HG03439 (cell line): Measurements from ENCODE around the gene SPRR4.

Source experiments
- ATAC-seq: cut with Tn5 transposase; IDR thresholded peaks from one replicate; pipeline ENCODE4 v1.9.1; 2021; ENCODE audit warnings: mild to moderate bottlenecking, moderate library complexity; ENCODE audit not compliant: unreplicated experiment

SPRR4 gene

DNA sequence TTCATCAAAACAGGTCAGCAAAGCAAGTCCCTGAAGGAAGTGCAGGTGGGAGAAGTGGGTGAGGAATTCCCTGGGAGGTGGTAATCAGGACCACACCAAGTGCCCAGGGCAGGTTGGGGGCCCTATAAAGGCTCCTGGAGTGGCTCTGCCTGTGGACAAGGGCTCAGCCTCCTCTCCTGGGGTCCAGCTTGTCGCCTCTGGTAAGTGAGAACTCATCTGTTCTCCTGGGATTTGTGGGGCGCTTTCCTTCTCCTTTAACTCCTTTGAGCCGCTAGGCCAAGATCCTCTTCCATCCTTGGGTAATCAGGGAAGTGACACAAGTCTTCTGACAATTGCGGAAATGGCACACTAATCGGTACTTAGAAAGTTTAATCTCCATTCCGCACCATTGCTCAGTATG, at the start of gene SPRR4:
Gene SPRR4 (plus strand): TSS at position 154 of the 400 bp plus-strand sequence. CDS start 1,243 bp downstream, outside the sequence.
- ATAC-seq = no peak

DNA sequence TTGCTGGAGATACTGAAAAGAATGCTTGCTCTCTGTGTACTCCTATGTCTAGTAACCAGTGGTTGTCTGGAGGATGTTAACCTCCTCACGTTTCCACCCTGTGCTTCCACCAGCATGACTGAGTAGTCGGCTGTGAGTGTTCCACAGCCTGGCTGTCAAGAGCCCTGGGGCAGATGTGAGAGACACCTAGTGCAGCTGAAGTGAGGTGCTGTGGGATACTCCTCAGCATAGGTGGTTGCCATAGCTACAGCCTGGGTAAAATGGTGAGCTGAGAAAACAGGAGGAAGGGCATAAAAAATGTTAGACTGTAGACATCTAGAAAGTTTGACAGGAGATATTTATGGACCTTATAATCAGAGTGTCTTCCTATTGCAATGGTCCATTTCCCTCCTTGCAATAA, 46.3 kb upstream of the SPRR4 start:
- ATAC-seq = no peak

- ATAC-seq = no peak
Measured at GRCh38 chr1:152926091-152926490, 44.4 kb upstream of the SPRR4 start.

GRCh38 chr1:152928671-152929070, 41.8 kb upstream of the SPRR4 start:
- ATAC-seq = no peak

GRCh38 chr1:152932170-152932811, 38.2 kb upstream of the SPRR4 start:
- ATAC-seq = no peak

DNA sequence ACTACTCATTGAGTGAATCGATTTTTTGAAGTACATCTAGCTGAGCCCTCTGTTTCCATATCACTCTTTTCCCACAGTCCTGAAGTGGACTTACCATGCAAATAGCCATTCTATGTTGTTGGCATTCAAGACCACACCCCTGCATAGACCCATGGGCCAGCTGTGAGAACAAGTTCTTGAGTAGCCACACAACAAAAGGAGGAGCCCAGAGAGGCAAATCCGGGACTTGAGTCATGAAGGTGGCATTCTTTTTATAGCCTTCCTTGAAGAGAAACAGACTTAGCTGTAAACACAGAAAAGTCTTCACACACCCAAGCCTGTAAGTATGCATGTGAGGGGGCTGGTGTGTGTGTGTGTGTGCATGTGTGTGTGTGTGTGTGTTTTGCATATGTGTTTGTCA, 37.3 kb upstream of the SPRR4 start:
- no peak for ATAC-seq

- no peak for ATAC-seq
Measured at GRCh38 chr1:152940614-152941013, 29.8 kb upstream of the SPRR4 start.

GRCh38 chr1:152941037-152941711, 29.3 kb upstream of the SPRR4 start:
- ATAC-seq = no peak

DNA sequence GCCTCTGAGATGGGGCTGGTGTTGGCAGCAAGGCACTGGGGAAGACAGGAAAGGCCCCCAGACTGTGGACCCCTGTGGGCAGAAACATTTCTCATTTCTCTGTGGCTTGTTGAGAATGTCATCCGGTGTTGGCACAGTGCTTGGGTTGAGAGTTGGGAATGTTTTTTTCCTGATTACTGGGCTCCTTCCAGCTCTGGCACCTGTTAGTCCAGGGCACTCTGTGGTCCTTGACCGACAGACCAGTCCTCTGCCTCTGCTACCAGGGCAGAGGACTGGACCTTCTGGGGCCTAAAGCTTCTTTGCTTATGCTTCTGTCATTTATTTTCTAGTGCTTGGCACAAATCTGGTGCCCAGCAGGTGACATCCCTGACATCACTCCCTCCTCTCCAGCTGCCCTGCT, 28.3 kb upstream of the SPRR4 start:
- no peak for ATAC-seq

DNA sequence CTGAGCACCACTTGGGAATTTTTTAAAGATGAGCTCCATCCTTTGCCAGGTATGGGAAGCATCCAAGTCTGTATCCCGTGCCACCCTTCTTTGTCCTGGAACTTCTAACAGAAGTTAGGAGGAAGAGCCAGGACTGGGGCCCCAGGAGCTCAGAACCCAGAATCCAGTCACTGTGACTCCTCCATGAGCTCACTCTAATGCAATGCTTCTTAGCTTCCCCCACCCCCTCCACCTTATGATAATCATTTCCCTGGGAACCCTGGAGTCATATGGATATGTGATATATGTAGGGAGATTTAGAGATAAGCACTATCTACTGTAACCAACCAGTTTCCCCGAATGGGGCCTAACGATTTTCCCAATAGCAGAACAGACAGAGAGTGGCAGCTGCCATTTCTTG, 24.2 kb upstream of the SPRR4 start:
- no peak for ATAC-seq

- no peak for ATAC-seq
Measured at GRCh38 chr1:152946651-152947256, 23.7 kb upstream of the SPRR4 start, which contains the start of gene SPRR5. SPRR5 (plus strand) TSS chr1:152947206; CDS start chr1:152948555, 1,349 bp downstream.

DNA sequence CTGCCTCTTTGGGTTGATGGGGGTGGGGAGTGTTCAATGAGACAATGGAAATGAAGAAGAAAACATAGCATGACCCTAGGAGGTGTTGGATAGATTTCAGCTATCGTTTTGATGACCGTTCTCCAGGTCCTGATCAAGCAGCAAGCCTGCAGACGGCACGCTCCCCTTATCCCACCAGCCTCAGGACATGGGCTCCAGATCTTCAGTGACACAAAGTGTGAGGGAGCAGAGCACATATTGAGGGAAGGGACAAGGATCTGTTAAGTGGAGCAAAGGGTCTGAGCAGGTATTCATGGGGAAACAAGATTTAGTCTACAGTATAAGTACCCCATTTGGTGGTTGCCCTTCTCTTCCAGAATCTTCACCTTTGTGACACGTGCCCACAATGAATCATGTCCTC, 18.7 kb upstream of the SPRR4 start:
- ATAC-seq = no peak

- no peak for ATAC-seq
Measured at GRCh38 chr1:152953761-152954160, 16.7 kb upstream of the SPRR4 start.

DNA sequence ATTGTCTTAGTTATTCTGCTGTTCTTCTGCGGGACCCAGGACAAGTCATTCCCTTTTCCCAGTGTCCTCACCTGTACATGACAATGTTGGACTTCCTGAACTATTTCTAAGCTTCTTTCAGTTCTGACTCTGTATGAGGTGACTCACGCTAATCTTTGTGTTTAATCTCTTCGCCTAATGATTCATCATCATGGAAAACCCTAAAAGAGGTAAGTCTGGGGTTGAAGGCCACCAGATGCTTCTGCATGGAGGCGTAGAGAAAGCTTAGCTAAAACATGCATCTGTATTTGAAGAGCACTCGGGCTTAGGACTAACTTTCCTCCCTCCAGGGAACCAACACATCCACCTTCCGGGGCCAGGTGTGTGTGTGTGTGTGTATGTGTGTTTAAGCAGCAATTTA, 16.0 kb upstream of the SPRR4 start:
- ATAC-seq = no peak

- ATAC-seq = no peak
Measured at GRCh38 chr1:152957561-152957960, 12.9 kb upstream of the SPRR4 start.

DNA sequence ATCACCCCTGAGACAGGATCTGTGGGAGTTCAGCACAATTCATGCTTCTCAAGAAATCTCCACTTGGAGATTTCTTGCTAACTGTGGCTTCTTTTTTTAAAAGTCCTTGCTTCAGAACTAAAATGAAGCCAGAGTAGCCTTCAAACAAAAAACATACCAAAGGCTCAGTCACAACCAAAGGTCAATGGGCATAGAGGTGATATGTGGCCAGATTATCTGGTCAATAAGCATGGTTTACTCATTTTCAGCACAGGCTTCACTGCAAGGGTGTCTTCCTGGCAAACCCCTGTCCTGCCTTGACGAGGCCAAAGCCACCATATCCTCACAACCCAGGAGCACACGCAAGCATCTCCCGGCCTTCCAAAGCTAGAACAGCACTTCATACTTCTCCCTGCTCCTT, 11.2 kb upstream of the SPRR4 start:
- no peak for ATAC-seq

GRCh38 chr1:152959801-152960451, 10.5 kb upstream of the SPRR4 start:
- no peak for ATAC-seq

DNA sequence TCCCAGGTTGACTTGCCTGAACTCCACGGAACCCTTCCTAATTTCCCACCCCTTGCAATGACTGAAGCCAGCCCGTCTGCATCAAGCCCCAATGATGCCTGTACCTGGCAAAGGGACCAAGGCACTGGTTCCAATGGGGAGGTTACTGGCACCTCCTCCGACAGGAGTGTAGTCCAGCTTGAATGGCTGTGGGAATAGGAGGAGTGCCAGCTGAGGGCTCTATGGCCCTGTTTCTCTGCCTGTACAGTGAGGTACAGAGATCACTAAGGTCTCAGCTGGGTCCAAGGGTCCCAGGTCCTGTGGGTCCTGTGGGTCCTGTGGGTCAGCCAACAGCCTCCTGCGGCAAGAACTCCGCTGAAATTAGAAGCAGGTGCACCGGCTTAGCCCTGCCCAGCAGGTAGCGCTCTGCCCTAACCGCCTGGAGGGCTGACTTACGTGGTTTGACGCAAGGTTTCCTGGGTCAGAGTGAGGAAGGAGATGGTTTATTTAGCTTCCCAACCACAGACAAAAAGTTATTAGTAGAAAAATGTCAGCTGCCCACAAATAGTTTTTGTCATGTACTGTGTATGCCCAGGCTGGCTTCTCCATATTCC, 9.9 kb upstream of the SPRR4 start:
- ATAC-seq = no peak

DNA sequence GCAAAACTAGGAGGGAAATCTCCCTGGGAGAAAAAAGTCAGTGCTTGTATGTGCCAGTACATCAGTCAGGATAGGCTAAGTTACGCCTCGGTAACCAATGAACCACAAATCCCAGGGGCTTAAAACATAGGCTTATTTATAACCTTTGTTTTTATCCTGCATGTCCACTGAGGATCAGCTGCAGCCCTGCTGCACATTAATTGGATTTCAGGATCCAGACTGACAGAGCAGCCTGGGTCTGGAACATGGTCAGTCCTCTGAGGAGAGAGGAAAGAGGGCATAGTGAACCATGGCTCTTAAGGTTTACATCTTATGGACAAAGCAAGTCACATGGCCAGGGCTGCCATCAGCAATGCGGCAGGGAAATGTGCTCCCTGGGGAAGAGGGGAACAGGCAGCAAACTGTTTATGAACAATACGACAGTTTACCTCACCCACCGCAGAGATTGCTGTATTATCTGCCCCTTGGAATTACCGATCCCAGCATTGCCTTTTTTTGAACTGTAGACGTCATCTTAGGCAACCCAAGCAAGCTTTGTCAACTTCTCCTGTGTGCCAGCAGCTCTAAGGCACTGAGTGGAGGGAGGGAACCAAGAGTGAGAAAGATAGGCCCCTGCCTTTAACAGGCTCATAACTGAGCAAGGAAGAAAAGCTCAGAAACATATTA, 9.1 kb upstream of the SPRR4 start:
- no peak for ATAC-seq

- no peak for ATAC-seq
Measured at GRCh38 chr1:152962876-152963415, 7.5 kb upstream of the SPRR4 start.

GRCh38 chr1:152964536-152964935, 5.9 kb upstream of the SPRR4 start:
- ATAC-seq = no peak
